Gastroesophageal sphincter (tissue), 3 donors: ENCODE measurements around the gene KIRREL3.

Experiments used
- CTCF ChIP-seq, 4 experiments: fragments of 200-600 bp in 2 of 4; fragments of 450-650 bp in 2 of 4; sonication (generic) in 1 of 4; IDR thresholded peaks; one replicate each; pipeline ENCODE4 v1.5.1; 2017 to 2019; ENCODE audit warnings: antibody characterized with exemption in 4 of 4, mild to moderate bottlenecking in 2 of 4, moderate library complexity in 2 of 4
- EP300 ChIP-seq: sonication (generic); formaldehyde crosslinking; IDR thresholded peaks from one replicate; pipeline ENCODE4 v1.6.1; 2017; ENCODE audit warnings: antibody characterized with exemption, mild to moderate bottlenecking
- POLR2A ChIP-seq, 2 donors: fragments of 450-650 bp; IDR thresholded peaks; one replicate each; pipeline ENCODE4 v1.6.1; 2017; ENCODE audit warnings: antibody characterized with exemption in 2 of 2, mild to moderate bottlenecking in 2 of 2, moderate library complexity in 1 of 2

GRCh38 chr11:126523441-126524205, 476.9 kb downstream of the KIRREL3 start:
- TF ChIP-seq CTCF (IDR thresholded peaks at IDR 0.05) = no peak
- TF ChIP-seq EP300 = no peak
- no peak for TF ChIP-seq POLR2A (IDR thresholded peaks at IDR 0.05)
